Mucosa of rectum (tissue), 2 donors: ENCODE measurements around the gene MTRF1L.
"Not testable (repeated sequence)": the region's sequence is repeated elsewhere in the genome, so short reads cannot be mapped to it uniquely, and the experiment has no call there.

ENCODE experiments used
- H3K27ac ChIP-seq, 2 donors: one replicate each; pipeline ENCODE4 v1.7.0; 2013; ENCODE audit warnings: inconsistent platforms in 2 of 2, low read depth in 2 of 2, low read length in 2 of 2
- H3K27me3 ChIP-seq, 2 donors: one replicate each; pipeline ENCODE4 v1.7.0; 2013; ENCODE audit warnings: low read length in 2 of 2; ENCODE audit not compliant: control insufficient read depth in 2 of 2, insufficient read depth in 2 of 2
- H3K36me3 ChIP-seq, 2 donors: one replicate each; pipeline ENCODE4 v1.7.0; 2013; ENCODE audit warnings: low read length in 2 of 2; ENCODE audit not compliant: control insufficient read depth in 2 of 2, insufficient read depth in 2 of 2
- H3K4me1 ChIP-seq, 2 donors: one replicate each; pipeline ENCODE4 v1.7.0; 2013; ENCODE audit warnings: low read length in 2 of 2, mild to moderate bottlenecking in 1 of 2; ENCODE audit not compliant: control insufficient read depth in 2 of 2, insufficient read depth in 2 of 2
- H3K4me3 ChIP-seq, 2 donors: one replicate each; pipeline ENCODE4 v1.7.0; 2013; ENCODE audit warnings: low read length in 2 of 2
- H3K9ac ChIP-seq, 2 donors: one replicate each; pipeline ENCODE4 v1.7.0; 2013; ENCODE audit warnings: low read length in 2 of 2, low read depth in 1 of 2, mild to moderate bottlenecking in 1 of 2
- H3K9me3 ChIP-seq, 2 donors: one replicate each; pipeline ENCODE4 v1.7.0; 2013; ENCODE audit warnings: low read length in 2 of 2; ENCODE audit not compliant: control insufficient read depth in 2 of 2
- donor health status: healthy.
- donor health status: Normal muscosa, but diverticular disease.

The MTRF1L gene

DNA sequence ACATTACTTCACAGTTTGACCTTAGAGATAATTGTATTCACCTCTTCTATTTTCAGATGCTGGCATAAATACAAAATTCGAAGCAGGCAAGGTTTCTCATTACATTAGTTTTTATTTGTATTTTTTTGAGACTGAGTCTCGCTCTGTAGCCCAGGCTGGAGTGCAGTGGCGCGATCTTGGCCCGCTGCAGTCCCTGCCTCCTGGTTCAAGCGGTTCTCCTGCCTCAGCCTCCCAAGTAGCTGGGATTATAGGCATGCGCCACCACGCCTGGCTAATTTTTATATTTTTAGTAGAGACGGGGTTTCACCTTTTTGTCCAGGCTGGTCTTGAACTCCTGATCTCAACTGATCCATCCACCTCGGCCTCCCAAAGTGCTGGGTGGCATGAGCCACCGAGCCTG lies 17.2 kb downstream of the MTRF1L start:
- H3K4me1 ChIP-seq: peaks cover 11 to 16% of the 10 kb centered on the region in 2 donors
- not testable (repeated sequence) for H3K9ac ChIP-seq, H3K4me3 ChIP-seq, H3K27me3 ChIP-seq, H3K9me3 ChIP-seq, H3K36me3 ChIP-seq, H3K27ac ChIP-seq

DNA sequence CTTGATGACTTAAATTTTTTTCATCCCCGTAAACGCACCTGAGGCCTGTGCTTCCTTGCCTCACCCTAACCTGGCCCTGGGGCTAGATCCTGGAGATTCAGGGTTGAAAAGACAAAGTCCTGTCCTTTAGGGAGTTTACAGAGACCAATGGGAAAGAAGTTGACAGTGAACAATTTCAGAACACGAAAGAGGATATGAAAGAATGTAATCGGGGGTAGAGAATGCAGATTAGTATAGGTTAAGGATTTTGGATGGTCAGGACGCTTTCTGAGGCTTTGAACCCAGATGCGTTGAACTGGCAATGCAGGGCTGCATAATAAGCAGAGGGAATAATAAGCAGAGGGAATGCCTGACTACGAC lies 18.0 kb downstream of the MTRF1L start:
- Histone ChIP-seq H3K9me3 (no peaks in the 10 kb centered on the region), H3K36me3 (no peaks in the 10 kb centered on the region), H3K27ac (peak overlapping the region; percentile 24 to 93), H3K9ac (peak overlapping the region; percentile 36 to 70), H3K4me3 (peak overlapping the region; percentile 94 to 95), H3K4me1 (peaks cover 11 to 16% of the 10 kb centered on the region in 2 donors), H3K27me3 (no peaks in the 10 kb centered on the region)

GRCh38 chr6:152983637-152984512 lies 18.6 kb downstream of the MTRF1L start:
- no peaks in the 10 kb centered on the region for H3K36me3 ChIP-seq
- peaks cover 11 to 16% of the 10 kb centered on the region in 2 donors for H3K4me1 ChIP-seq
- peak overlapping the region; percentile 78 to 80 for H3K9ac ChIP-seq
- H3K27me3 ChIP-seq: no peaks in the 10 kb centered on the region
- H3K9me3 ChIP-seq: no peaks in the 10 kb centered on the region
- H3K27ac ChIP-seq: peak overlapping the region; percentile 91 to 93
- H3K4me3 ChIP-seq: peak overlapping the region; percentile 94 to 95

- Histone ChIP-seq H3K27me3 (no peaks in the 10 kb centered on the region), H3K4me3 (peak within 1 kb of the TSS; percentile 94 to 95), H3K36me3 (no peaks in the 10 kb centered on the region), H3K4me1 (peaks cover 11 to 16% of the 10 kb centered on the region in 2 donors), H3K27ac (peak within 1 kb of the TSS; percentile 91 to 93), H3K9ac (peak within 1 kb of the TSS; percentile 78 to 80), H3K9me3 (no peaks in the 10 kb centered on the region)
Measured at GRCh38 chr6:152982904-152983636, 19.4 kb downstream of the MTRF1L start, which contains the start of gene FBXO5. Gene FBXO5 (minus strand): TSS chr6:152983041. CDS start chr6:152982959, 82 bp downstream.

GRCh38 chr6:152981989-152982903 lies 20.3 kb downstream of the MTRF1L start:
- H3K9ac ChIP-seq: peak overlapping the region in 1 of 2 donors; percentile 38
- H3K36me3 ChIP-seq: no peaks in the 10 kb centered on the region
- H3K9me3 ChIP-seq: no peaks in the 10 kb centered on the region
- H3K27ac ChIP-seq: no peak overlapping the region
- peaks cover 11 to 16% of the 10 kb centered on the region in 2 donors for H3K4me1 ChIP-seq
- H3K4me3 ChIP-seq: peak overlapping the region; percentile 77 to 95
- H3K27me3 ChIP-seq: no peaks in the 10 kb centered on the region

GRCh38 chr6:152981219-152981618 lies 21.3 kb downstream of the MTRF1L start:
- H3K4me1 ChIP-seq: peaks cover 11 to 16% of the 10 kb centered on the region in 2 donors
- H3K9me3 ChIP-seq: no peaks in the 10 kb centered on the region
- H3K27ac ChIP-seq: no peak overlapping the region
- H3K27me3 ChIP-seq: no peaks in the 10 kb centered on the region
- no peak overlapping the region for H3K4me3 ChIP-seq
- no peak overlapping the region for H3K9ac ChIP-seq
- no peaks in the 10 kb centered on the region for H3K36me3 ChIP-seq

DNA sequence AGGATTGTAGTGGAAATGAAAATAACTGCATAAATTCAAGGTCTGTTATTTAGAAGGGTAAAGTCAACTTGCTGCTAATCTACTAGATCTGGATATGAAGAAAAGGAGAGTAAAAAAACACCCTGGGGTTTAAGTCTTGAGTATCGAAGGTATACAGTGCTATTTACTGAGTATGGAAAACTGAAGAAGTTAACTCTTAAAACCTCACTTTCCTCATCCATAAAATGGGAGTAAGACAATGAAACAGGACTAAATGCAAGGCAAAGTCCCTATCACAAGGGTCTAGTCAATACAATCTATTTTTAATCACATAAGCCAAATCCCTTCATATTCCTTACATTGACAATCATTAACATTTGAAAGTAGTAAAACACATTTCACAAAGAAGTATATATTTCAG lies 21.9 kb downstream of the MTRF1L start:
- peaks cover 11 to 16% of the 10 kb centered on the region in 2 donors for H3K4me1 ChIP-seq
- H3K9ac ChIP-seq: no peak overlapping the region
- H3K4me3 ChIP-seq: no peak overlapping the region

DNA sequence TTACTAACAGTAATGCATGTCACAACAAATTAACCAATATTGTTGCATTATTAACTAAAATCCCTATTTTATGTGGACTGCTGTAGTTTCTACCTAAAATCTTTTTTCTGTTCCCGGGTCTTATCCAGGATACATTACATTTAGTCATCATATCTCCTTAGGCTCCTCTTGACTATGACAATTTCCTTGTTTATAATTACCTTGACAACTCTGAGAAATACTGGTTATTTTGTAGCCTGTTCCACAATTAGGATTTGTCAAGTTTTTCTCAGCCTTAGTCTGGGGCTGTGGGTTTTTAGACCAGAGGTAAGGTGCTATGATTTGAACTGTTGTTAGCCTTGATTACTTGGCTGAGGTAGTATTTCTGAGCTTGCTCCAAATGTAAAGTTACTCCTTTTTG lies 23.4 kb downstream of the MTRF1L start:
- Histone ChIP-seq H3K27ac (no peak overlapping the region), H3K36me3 (peaks cover 0 to 9% of the 10 kb centered on the region in 2 donors), H3K4me3 (no peak overlapping the region), H3K27me3 (no peaks in the 10 kb centered on the region), H3K4me1 (peaks cover 6 to 11% of the 10 kb centered on the region in 2 donors), H3K9ac (no peak overlapping the region), H3K9me3 (no peaks in the 10 kb centered on the region)

More for the DNA sequence above, 21.9 kb downstream of the MTRF1L start:
- Histone ChIP-seq H3K9me3 (no peaks in the 10 kb centered on the region), H3K27ac (no peak overlapping the region), H3K36me3 (no peaks in the 10 kb centered on the region), H3K27me3 (no peaks in the 10 kb centered on the region)

DNA sequence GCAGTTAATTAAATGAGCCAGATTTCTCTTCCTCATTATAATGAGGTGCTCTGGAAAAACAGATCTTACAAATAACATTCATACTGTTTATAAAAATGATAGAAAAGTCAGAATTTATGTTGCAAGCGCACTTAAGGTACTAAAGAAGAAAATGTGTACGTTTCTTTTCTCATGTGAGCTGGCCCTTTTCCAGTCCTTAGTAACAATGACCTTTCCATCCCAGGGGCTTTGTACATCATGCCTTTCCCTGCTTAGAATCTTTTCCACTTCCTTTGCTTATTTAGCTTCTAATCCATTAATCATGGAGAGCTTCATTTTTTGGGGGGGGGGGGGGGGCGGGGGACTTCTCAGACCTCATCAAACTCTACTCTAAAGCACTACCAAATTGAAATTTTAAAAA lies 24.5 kb downstream of the MTRF1L start:
- H3K36me3 ChIP-seq: peaks cover 0 to 17% of the 10 kb centered on the region in 2 donors
- H3K9ac ChIP-seq: no peak overlapping the region
- no peaks in the 10 kb centered on the region for H3K9me3 ChIP-seq
- H3K27ac ChIP-seq: no peak overlapping the region
- H3K4me1 ChIP-seq: peaks cover 6 to 11% of the 10 kb centered on the region in 2 donors
- no peaks in the 10 kb centered on the region for H3K27me3 ChIP-seq
- no peak overlapping the region for H3K4me3 ChIP-seq
